ENCODE results near the gene SDR42E1. TPM values are rescaled to one million over a fixed set of nuclear protein-coding genes. Genes with fewer than 3 reads are reported as not detected.

SDR42E1 gene
- total and polyA plus RNA-seq, 9 of the 15 experiments (the other 6 are each of a cell fraction or from before 2014, with no cell fraction given) = 0.13 to 1.3 (median 0.42) TPM

GRCh38 chr16:82059161-82059982, 48.1 kb upstream of the SDR42E1 start:
- no TSS peak for BruUV-seq (replicated peaks)
- in situ Hi-C loops (cut with MboI) = no loop called here
- intact Hi-C loops (cut with micrococcal nuclease) = no loop called here
- H3K4me1 ChIP-seq (replicated peaks in 1 of 2; ENCODE audit: control insufficient read depth in 2 of 2, insufficient read depth in 2 of 2, low read length in 2 of 2) = no peaks in the 10 kb centered on the region
- H2AFZ ChIP-seq (ENCODE audit: low read depth, low read length) = no peak overlapping the region
- H3K9me3 ChIP-seq (replicated peaks; ENCODE audit: control insufficient read depth, insufficient read depth, low read depth, low read length) = no peaks in the 10 kb centered on the region
- H3K9ac ChIP-seq (ENCODE audit: insufficient read depth in 1 of 2, low read depth in 2 of 2, low read length in 2 of 2) = no peak overlapping the region
- ATAC-seq (no peak), DNase-seq (ENCODE audit: extremely low read depth in 1 of 4, low spot score in 3 of 4) (no peak), FAIRE-seq (no peak)
- H3K9me1 ChIP-seq (ENCODE audit: control insufficient read depth, insufficient read depth, low read length) = no peaks in the 10 kb centered on the region
- ChIA-PET POLR2A (interaction anchor here (0.5 to 1.3 kb wide), 2 partner anchors 23 kb away, joined by 3 read pairs; no protein-coding TSS in a partner anchor), CTCF (ENCODE audit: low intra/inter-chr PET ratio) (no interaction called here)
- H3K4me3 ChIP-seq = no peak overlapping the region
- H3K79me2 ChIP-seq (ENCODE audit: control insufficient read depth, insufficient read depth, low read length) = no peaks in the 10 kb centered on the region
- H4K20me1 ChIP-seq (replicated peaks; ENCODE audit: control insufficient read depth, insufficient read depth, low read length) = no peaks in the 10 kb centered on the region
- H3K27ac ChIP-seq (ENCODE audit: extremely low read depth, low read depth, low read length) = no peak overlapping the region
- TF ChIP-seq ZFPM2 (CRISPR knock-in tag; IDR thresholded peaks at IDR 0.05) (no peak), KDM5B (IDR thresholded peaks at IDR 0.05; ENCODE audit: insufficient replicate concordance, low read depth, low read length) (no peak), ZNF830 (CRISPR knock-in tag; IDR thresholded peaks at IDR 0.05) (no peak), NFIX (CRISPR knock-in tag; IDR thresholded peaks at IDR 0.05; ENCODE audit: low read depth) (no peak), ZNF655 (CRISPR knock-in tag; IDR thresholded peaks at IDR 0.05) (no peak), SMAD1 (IDR thresholded peaks at IDR 0.05; ENCODE audit: low read depth, low read length, partially characterized antibody) (no peak), CC2D1A (IDR thresholded peaks at IDR 0.05) (no peak), ZNF184 (CRISPR knock-in tag; IDR thresholded peaks at IDR 0.05) (no peak), ZNF778 (CRISPR knock-in tag; IDR thresholded peaks at IDR 0.05) (no peak)
- peaks cover 5 to 13% of the 10 kb centered on the region in 2 experiments; a peak in 3 of 5 replicates for H3K27me3 ChIP-seq (ENCODE audit: control insufficient read depth in 2 of 2, insufficient read depth in 2 of 2, low read length in 2 of 2)
- no peaks in the 10 kb centered on the region for H3K36me3 ChIP-seq (ENCODE audit: control insufficient read depth, insufficient read depth, low read length)
- H3K4me2 ChIP-seq (ENCODE audit: insufficient read depth, low read length) = no peak overlapping the region
- WGBS (ENCODE audit: insufficient coverage, low coverage, missing lambda C conversion rate) = 0% methylated on average over 8 of the region's 8 CpGs
